ENCODE data around the gene CMC2. TPM values are rescaled to one million over a fixed set of nuclear protein-coding genes. Genes with fewer than 3 reads are reported as not detected.
A peak's percentile ranks its signal among the peaks of the same experiment; 100 is the strongest.

CMC2 gene
- total and polyA plus RNA-seq, 7 experiments from 2014 or later, result 28.3 to 78.4 (median 45.8) TPM

DNA sequence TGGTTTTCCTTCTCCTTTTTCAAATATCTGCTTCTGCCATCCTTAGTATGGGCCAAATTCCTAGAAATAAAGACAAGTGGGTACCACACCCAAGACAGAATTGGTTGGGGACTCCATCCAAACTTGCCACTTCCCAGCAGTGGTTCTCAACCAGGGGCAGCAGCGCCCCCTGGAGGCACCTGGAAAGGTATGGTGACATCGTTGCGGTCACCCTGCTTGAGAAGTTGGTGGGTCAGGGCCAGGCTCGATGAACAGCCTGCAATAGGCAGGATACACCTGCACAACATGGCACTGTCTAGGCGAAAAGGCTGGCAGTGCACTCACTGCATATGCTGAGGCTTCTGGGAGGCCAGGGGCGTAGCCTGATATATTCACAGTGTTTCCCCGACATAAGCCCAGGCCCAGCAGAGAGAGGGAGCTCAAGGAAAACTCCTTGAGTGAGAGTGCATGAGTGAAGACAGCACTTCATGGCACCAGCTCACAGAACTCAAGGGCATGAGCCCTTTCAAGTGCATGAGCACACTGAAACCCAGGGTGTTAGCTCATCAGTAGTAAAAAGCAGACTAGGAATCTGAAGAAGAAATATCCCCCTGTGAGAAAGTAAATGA is 57.7 kb downstream of the CMC2 start:
- no peaks in the 10 kb centered on the region for H3K27me3 ChIP-seq (ENCODE audit: control insufficient read depth in 2 of 2, insufficient read depth in 2 of 2, low read length in 2 of 2)
- H3K27me3 Mint-ChIP-seq, result peaks cover 2 to 23% (median 13%) of the 10 kb centered on the region in 5 donors
- no peak overlapping the region for H3K27ac ChIP-seq (ENCODE audit: low read depth, low read length)
- H3K27ac Mint-ChIP-seq, result no peak overlapping the region
- no peak overlapping the region for H3K4me3 Mint-ChIP-seq
- intact Hi-C loops (cut with micrococcal nuclease), result no loop called here
- DNase-seq (peak in 1 of 9 donors; percentile 40), ATAC-seq (no peak)
- CTCF ChIA-PET, result no interaction called here
- peaks cover 0 to 10% (median 0%) of the 10 kb centered on the region in 5 donors for H3K36me3 Mint-ChIP-seq
- H3K9me3 ChIP-seq (ENCODE audit: control insufficient read depth in 2 of 3, low read length in 3 of 3), result no peaks in the 10 kb centered on the region
- no peak overlapping the region for H3K4me3 ChIP-seq (ENCODE audit: low read length)
- peaks cover 0 to 3% (median 0%) of the 10 kb centered on the region in 7 donors for H3K4me1 Mint-ChIP-seq
- POLR2A ChIA-PET, result no interaction called here
- no peaks in the 10 kb centered on the region for H3K36me3 ChIP-seq (ENCODE audit: control insufficient read depth in 2 of 3, insufficient read depth in 3 of 3, low read length in 3 of 3)
- H3K9me3 Mint-ChIP-seq, result peaks cover 0 to 17% (median 5%) of the 10 kb centered on the region in 11 donors
- H3K4me1 ChIP-seq (ENCODE audit: control insufficient read depth in 2 of 2, insufficient read depth in 2 of 2, low read length in 2 of 2), result no peaks in the 10 kb centered on the region

DNA sequence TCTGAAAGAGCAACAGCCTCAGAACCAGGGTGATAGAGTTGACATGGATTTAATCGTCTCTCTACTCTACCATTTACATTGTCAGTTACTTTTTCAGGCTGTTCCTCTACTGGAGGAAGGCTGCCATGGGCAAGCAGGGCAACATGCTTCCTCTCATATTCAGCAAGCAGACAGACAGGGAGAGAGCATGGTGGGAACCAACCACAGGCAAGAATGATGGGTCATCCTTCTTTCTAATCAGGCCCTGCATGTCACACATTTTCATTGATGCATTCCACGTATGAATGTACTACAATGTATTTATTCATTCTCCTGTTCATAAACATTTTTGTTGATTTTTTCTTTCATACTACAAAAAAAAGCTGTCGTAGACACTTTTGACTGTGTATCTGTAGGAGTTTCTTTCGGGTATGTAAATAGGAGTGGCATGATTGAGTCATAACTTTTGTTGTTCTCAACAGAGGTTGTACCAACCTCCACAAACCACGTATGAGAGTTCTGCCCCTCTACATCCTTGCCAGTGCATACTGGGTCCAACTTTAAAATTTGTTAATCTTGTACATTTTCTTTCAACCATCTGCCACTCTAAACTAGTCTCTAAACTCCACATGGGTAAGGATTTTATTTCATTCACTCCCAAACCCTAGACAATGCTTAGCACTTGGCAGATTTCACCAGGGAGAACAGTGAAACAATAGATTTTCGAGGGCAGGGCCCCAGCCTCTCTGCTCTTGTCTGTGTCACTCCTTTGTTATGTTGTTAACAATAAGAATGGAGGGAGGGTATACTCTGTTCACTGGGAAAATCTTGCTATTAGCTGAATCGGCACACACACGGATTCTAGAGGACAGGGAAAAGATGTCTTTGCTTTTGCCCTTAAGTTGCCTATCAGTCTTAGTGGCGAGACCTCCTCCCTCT is 58.7 kb downstream of the CMC2 start:
- intact Hi-C loops (cut with micrococcal nuclease), result no loop called here
- Mint-ChIP-seq H3K4me1 (peaks cover 0 to 3% (median 0%) of the 10 kb centered on the region in 7 donors), H3K36me3 (peaks cover 0 to 10% (median 0%) of the 10 kb centered on the region in 5 donors), H3K9me3 (peaks cover 0 to 19% (median 5%) of the 10 kb centered on the region in 11 donors), H3K27me3 (peaks cover 2 to 23% (median 13%) of the 10 kb centered on the region in 5 donors), H3K4me3 (no peak overlapping the region), H3K27ac (no peak overlapping the region)
- H3K4me1 ChIP-seq (ENCODE audit: control insufficient read depth in 2 of 2, insufficient read depth in 2 of 2, low read length in 2 of 2), result no peaks in the 10 kb centered on the region
- H3K36me3 ChIP-seq (ENCODE audit: control insufficient read depth in 2 of 3, insufficient read depth in 3 of 3, low read length in 3 of 3), result no peaks in the 10 kb centered on the region
- ATAC-seq (no peak), DNase-seq (no peak)
- H3K4me3 ChIP-seq (ENCODE audit: low read length), result no peak overlapping the region
- ChIA-PET POLR2A (no interaction called here), CTCF (no interaction called here)
- H3K27ac ChIP-seq (ENCODE audit: low read depth, low read length), result no peak overlapping the region
- no peaks in the 10 kb centered on the region for H3K27me3 ChIP-seq (ENCODE audit: control insufficient read depth in 2 of 2, insufficient read depth in 2 of 2, low read length in 2 of 2)
- H3K9me3 ChIP-seq (ENCODE audit: control insufficient read depth in 2 of 3, low read length in 3 of 3), result no peaks in the 10 kb centered on the region

DNA sequence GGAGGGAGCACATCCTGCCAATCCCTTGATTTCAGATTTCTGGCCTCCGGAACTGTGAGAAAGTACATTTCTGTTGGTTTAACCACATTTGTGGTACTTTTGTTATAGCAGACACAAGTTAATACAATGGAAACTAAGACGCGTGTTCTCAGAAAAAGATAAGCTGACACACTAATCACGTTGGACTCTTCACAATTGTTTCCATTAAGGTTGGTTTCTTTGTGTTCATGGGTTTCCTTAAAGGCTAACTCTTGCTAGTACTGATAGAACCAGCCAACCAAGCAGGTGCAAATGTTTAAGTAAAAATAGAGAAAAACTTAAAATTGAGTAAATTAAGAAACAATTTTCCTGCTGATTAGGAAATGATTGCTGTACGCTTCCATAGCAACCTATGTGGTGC is 59.4 kb downstream of the CMC2 start:
- peaks cover 2 to 23% (median 13%) of the 10 kb centered on the region in 5 donors for H3K27me3 Mint-ChIP-seq
- POLR2A ChIA-PET, result no interaction called here
- H3K36me3 Mint-ChIP-seq, result peaks cover 0 to 10% (median 0%) of the 10 kb centered on the region in 5 donors
- H3K9me3 ChIP-seq (ENCODE audit: control insufficient read depth in 2 of 3, low read length in 3 of 3), result no peaks in the 10 kb centered on the region
- no peaks in the 10 kb centered on the region for H3K36me3 ChIP-seq (ENCODE audit: control insufficient read depth in 2 of 3, insufficient read depth in 3 of 3, low read length in 3 of 3)
- CTCF ChIA-PET, result no interaction called here
- no peak overlapping the region for H3K4me3 Mint-ChIP-seq
- no peak overlapping the region for H3K27ac Mint-ChIP-seq
- no peaks in the 10 kb centered on the region for H3K4me1 ChIP-seq (ENCODE audit: control insufficient read depth in 2 of 2, insufficient read depth in 2 of 2, low read length in 2 of 2)
- peaks cover 0 to 3% (median 0%) of the 10 kb centered on the region in 7 donors for H3K4me1 Mint-ChIP-seq
- intact Hi-C loops (cut with micrococcal nuclease), result no loop called here
- H3K27me3 ChIP-seq (ENCODE audit: control insufficient read depth in 2 of 2, insufficient read depth in 2 of 2, low read length in 2 of 2), result no peaks in the 10 kb centered on the region
- H3K9me3 Mint-ChIP-seq, result peaks cover 0 to 22% (median 5%) of the 10 kb centered on the region in 11 donors
- no peak overlapping the region for H3K4me3 ChIP-seq (ENCODE audit: low read length)
- ATAC-seq (no peak), DNase-seq (no peak)
- H3K27ac ChIP-seq (ENCODE audit: low read depth, low read length), result no peak overlapping the region

DNA sequence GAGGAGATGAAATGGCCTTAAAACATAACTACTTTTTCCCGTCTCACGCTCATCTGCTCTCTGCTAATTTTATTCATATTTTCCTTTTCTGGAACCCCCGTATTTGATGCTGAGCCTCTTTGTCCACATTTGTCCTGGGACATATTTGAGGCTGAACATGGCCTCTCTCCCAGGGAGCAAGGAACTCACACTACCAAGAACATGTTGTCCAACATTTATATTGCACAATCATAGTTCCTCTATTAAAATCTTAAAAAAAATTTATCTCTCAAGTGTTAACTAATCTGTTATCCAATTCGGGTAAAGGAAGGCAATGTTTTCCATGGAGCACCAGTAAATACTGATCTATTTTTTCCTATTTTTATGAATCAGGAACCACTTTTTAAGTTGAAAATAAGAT is 60.2 kb downstream of the CMC2 start:
- no peak for ATAC-seq
- H3K36me3 ChIP-seq (ENCODE audit: control insufficient read depth in 2 of 3, insufficient read depth in 3 of 3, low read length in 3 of 3), result no peaks in the 10 kb centered on the region
- no peak overlapping the region for H3K4me3 Mint-ChIP-seq
- intact Hi-C loops (cut with micrococcal nuclease), result no loop called here
- POLR2A ChIA-PET, result no interaction called here
- H3K27ac Mint-ChIP-seq, result no peak overlapping the region
- no peaks in the 10 kb centered on the region for H3K4me1 ChIP-seq (ENCODE audit: control insufficient read depth in 2 of 2, insufficient read depth in 2 of 2, low read length in 2 of 2)
- H3K4me3 ChIP-seq (ENCODE audit: low read length), result no peak overlapping the region
- peaks cover 2 to 23% (median 13%) of the 10 kb centered on the region in 5 donors for H3K27me3 Mint-ChIP-seq
- no peak for DNase-seq
- H3K36me3 Mint-ChIP-seq, result peaks cover 0 to 10% (median 0%) of the 10 kb centered on the region in 5 donors
- peaks cover 0 to 22% (median 5%) of the 10 kb centered on the region in 11 donors for H3K9me3 Mint-ChIP-seq
- H3K27me3 ChIP-seq (ENCODE audit: control insufficient read depth in 2 of 2, insufficient read depth in 2 of 2, low read length in 2 of 2), result no peaks in the 10 kb centered on the region
- peaks cover 0 to 3% (median 0%) of the 10 kb centered on the region in 7 donors for H3K4me1 Mint-ChIP-seq
- CTCF ChIA-PET, result no interaction called here
- H3K27ac ChIP-seq (ENCODE audit: low read depth, low read length), result no peak overlapping the region
- no peaks in the 10 kb centered on the region for H3K9me3 ChIP-seq (ENCODE audit: control insufficient read depth in 2 of 3, low read length in 3 of 3)

DNA sequence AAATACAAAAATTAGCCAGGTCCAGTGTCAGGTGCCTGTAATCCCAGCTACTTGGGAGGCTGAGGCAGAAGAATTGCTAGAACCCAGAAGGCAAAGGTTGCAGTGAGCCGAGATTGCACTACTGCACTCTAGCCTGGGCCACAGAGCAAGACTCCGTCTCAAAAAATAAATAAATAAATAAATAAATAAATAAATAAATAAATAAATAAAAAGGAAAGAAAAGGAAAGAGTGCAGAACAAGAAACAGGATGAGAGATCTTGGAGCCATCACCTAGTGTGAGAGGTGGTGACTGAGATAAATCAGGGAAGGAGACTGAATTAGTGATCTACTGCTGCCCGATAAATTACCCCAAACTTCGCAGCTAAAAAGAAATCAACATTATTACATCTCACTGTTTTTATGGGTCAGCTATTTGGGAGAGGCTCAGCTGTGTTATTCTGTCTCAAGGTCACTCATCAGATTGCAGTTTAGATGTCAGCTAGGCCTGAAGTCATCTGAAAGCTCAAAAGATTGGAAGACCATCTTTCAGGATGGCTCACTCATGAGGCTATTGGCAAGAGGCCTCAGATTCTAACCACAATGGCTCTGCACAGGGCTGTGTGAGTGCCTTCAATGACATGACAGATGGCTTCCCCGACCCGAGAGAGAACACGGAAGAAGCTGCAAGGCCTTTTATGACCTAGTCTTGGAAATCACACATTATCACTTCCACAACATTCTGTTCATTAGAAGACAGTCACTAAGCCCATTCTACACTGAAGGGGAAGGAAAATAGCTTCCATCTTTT is 66.4 kb downstream of the CMC2 start:
- no peak overlapping the region for H3K27ac ChIP-seq (ENCODE audit: low read depth, low read length)
- ATAC-seq (no peak), DNase-seq (no peak)
- ChIA-PET CTCF (no interaction called here), POLR2A (no interaction called here)
- Mint-ChIP-seq H3K9me3 (peaks cover 0 to 17% (median 2%) of the 10 kb centered on the region in 11 donors), H3K4me1 (no peaks in the 10 kb centered on the region), H3K27ac (no peak overlapping the region), H3K27me3 (peaks cover 9 to 14% (median 10%) of the 10 kb centered on the region in 5 donors), H3K4me3 (no peak overlapping the region), H3K36me3 (peaks cover 0 to 7% (median 0%) of the 10 kb centered on the region in 5 donors)
- no peaks in the 10 kb centered on the region for H3K36me3 ChIP-seq (ENCODE audit: control insufficient read depth in 2 of 3, insufficient read depth in 3 of 3, low read length in 3 of 3)
- H3K9me3 ChIP-seq (ENCODE audit: control insufficient read depth in 2 of 3, low read length in 3 of 3), result no peaks in the 10 kb centered on the region
- H3K27me3 ChIP-seq (ENCODE audit: control insufficient read depth in 2 of 2, insufficient read depth in 2 of 2, low read length in 2 of 2), result no peaks in the 10 kb centered on the region
- intact Hi-C loops (cut with micrococcal nuclease), result no loop called here
- H3K4me1 ChIP-seq (ENCODE audit: control insufficient read depth in 2 of 2, insufficient read depth in 2 of 2, low read length in 2 of 2), result no peaks in the 10 kb centered on the region
- H3K4me3 ChIP-seq (ENCODE audit: low read length), result no peak overlapping the region

DNA sequence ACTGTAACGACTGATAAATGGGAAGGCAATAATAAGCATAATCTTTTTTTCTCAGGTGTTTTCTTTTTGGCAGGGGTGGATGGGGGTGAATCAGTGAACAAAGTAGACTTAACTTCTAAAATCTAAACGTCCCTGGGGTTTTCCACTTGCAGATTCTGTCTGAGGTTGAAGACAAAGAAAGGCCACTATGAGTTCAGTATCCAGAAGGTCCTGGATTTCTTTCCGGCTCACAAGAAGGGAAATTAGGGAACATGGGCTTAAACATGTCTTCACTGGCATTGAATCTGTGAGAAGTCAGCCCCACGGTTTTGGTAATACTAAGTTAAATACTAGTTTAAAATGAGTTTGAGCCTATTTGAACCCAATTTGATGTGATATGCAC is 67.8 kb downstream of the CMC2 start:
- DNase-seq (no peak), ATAC-seq (no peak)
- Mint-ChIP-seq H3K27me3 (peaks cover 21 to 23% (median 22%) of the 10 kb centered on the region in 5 donors), H3K36me3 (peaks cover 0 to 7% (median 0%) of the 10 kb centered on the region in 5 donors), H3K4me3 (no peak overlapping the region), H3K9me3 (peaks cover 0 to 12% (median 2%) of the 10 kb centered on the region in 11 donors), H3K27ac (no peak overlapping the region), H3K4me1 (peaks cover 0 to 3% (median 0%) of the 10 kb centered on the region in 7 donors)
- H3K36me3 ChIP-seq (ENCODE audit: control insufficient read depth in 2 of 3, insufficient read depth in 3 of 3, low read length in 3 of 3), result no peaks in the 10 kb centered on the region
- CTCF ChIA-PET, result no interaction called here
- no peak overlapping the region for H3K27ac ChIP-seq (ENCODE audit: low read depth, low read length)
- H3K4me1 ChIP-seq (ENCODE audit: control insufficient read depth in 2 of 2, insufficient read depth in 2 of 2, low read length in 2 of 2), result no peaks in the 10 kb centered on the region
- intact Hi-C loops (cut with micrococcal nuclease), result no loop called here
- no peak overlapping the region for H3K4me3 ChIP-seq (ENCODE audit: low read length)
- POLR2A ChIA-PET, result no interaction called here
- H3K9me3 ChIP-seq (ENCODE audit: control insufficient read depth in 2 of 3, low read length in 3 of 3), result no peaks in the 10 kb centered on the region
- H3K27me3 ChIP-seq (ENCODE audit: control insufficient read depth in 2 of 2, insufficient read depth in 2 of 2, low read length in 2 of 2), result no peaks in the 10 kb centered on the region
